DOHH2 (cell line): Measurements from ENCODE around the gene CD300LF.

Source experiments
- H3F3A ChIP-seq: fragments of 200-600 bp; sonication (generic), shearing (Covaris generic); 2 replicates; pipeline ENCODE4 v1.6.0; 2016; ENCODE audit warnings: antibody characterized with exemption, mild to moderate bottlenecking; ENCODE audit not compliant: control insufficient read depth, insufficient read depth
- H3K27ac ChIP-seq: fragments of 200-600 bp; sonication (generic); 2 replicates; pipeline ENCODE4 v1.5.1; 2014; ENCODE audit warnings: low read depth, mild to moderate bottlenecking, low read length, moderate library complexity
- H3K27me3 ChIP-seq: fragments of 200-600 bp; sonication (generic); 2 replicates; pipeline ENCODE4 v1.6.1; 2014; ENCODE audit warnings: mild to moderate bottlenecking, low read length, mixed read lengths; ENCODE audit not compliant: control insufficient read depth
- H3K36me3 ChIP-seq: fragments of 200-600 bp; sonication (generic); 2 replicates; pipeline ENCODE4 v1.6.1; 2014; ENCODE audit warnings: mild to moderate bottlenecking, low read length, moderate library complexity, mixed read lengths; ENCODE audit not compliant: control insufficient read depth
- H3K4me1 ChIP-seq: fragments of 200-600 bp; sonication (generic); 2 replicates; pipeline ENCODE4 v1.6.1; 2014; ENCODE audit warnings: mild to moderate bottlenecking, low read length, mixed read lengths; ENCODE audit not compliant: control insufficient read depth
- H3K4me2 ChIP-seq: fragments of 200-600 bp; sonication (generic); 2 replicates; pipeline ENCODE4 v1.6.0; 2014; ENCODE audit warnings: mild to moderate bottlenecking, low read length, moderate library complexity
- H3K4me3 ChIP-seq: fragments of 200-600 bp; sonication (generic); 2 replicates; pipeline ENCODE4 v1.5.1; 2014; ENCODE audit warnings: mild to moderate bottlenecking, low read length, mixed read lengths
- H3K79me2 ChIP-seq: fragments of 200-600 bp; sonication (generic); 2 replicates; pipeline ENCODE4 v1.6.1; 2014; ENCODE audit warnings: mild to moderate bottlenecking, low read length, mixed read lengths; ENCODE audit not compliant: control insufficient read depth
- H3K9me2 ChIP-seq: fragments of 200-600 bp; sonication (generic); replicated peaks from 2 replicates; pipeline ENCODE4 v1.6.1; 2014; ENCODE audit warnings: mild to moderate bottlenecking, low read length, mixed read lengths; ENCODE audit not compliant: control insufficient read depth
- H3K9me3 ChIP-seq: fragments of 200-600 bp; sonication (generic); 2 replicates; pipeline ENCODE4 v1.6.1; 2014; ENCODE audit warnings: antibody characterized with exemption, low read length, mixed read lengths; ENCODE audit not compliant: control insufficient read depth, insufficient read depth
- H4K20me1 ChIP-seq: fragments of 200-600 bp; sonication (generic); 2 replicates; pipeline ENCODE4 v1.6.0; 2014; ENCODE audit warnings: low read depth, mild to moderate bottlenecking, antibody characterized with exemption, low read length, moderate library complexity; ENCODE audit not compliant: control insufficient read depth, insufficient read depth
- CTCF ChIP-seq: fragments of 200-600 bp; sonication (generic); IDR thresholded peaks from one replicate; pipeline ENCODE4 v1.5.1; 2014; ENCODE audit warnings: antibody characterized with exemption, mild to moderate bottlenecking, low read depth, low read length; ENCODE audit not compliant: poor library complexity, severe bottlenecking
- EZH2phosphoT487 ChIP-seq: fragments of 200-600 bp; sonication (generic); IDR thresholded peaks from 2 replicates; pipeline ENCODE4 v1.6.1; 2017; ENCODE audit warnings: borderline replicate concordance, mild to moderate bottlenecking, antibody characterized with exemption, low read length, moderate library complexity, mixed read lengths

CD300LF gene

DNA sequence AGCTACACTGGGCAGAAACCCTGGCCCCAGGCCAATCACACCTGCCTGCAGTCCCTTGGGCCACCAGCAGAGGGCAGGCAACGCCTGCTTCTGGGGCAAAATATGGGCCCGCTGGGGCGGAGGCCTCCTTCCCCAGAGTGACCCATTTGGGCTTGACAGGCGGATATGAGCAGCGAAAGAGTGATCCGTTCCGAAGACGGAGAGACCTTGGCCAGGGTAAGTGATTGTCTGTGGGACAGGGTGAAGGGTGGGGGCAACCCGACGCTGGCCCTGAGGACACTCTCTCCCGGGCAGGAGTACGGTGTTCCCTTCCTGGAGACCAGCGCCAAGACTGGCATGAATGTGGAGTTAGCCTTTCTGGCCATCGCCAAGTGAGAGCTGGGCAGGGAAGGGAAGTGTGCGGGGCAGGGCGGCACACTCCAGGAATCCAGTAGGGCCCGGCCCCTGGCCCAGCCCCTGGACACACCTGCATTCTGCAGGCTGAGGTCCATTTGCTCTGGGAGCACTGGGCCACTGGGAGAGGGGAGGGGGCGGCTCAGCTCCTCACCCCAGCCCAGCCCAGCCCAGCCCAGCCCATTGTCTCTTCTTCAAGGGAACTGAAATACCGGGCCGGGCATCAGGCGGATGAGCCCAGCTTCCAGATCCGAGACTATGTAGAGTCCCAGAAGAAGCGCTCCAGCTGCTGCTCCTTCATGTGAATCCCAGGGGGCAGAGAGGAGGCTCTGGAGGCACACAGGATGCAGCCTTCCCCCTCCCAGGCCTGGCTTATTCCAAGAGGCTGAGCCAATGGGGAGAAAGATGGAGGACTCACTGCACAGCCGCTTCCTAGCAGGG, 32.2 kb upstream of the CD300LF start:
- Histone ChIP-seq H3K27me3 (no peaks in the 10 kb centered on the region), H3K79me2 (peaks cover 14% of the 10 kb centered on the region), H3K36me3 (peaks cover 3% of the 10 kb centered on the region; the same call in 1 of the 2 replicates), H3K27ac (no peak overlapping the region), H3F3A (peaks cover 11% of the 10 kb centered on the region), H3K4me3 (no peak overlapping the region), H3K9me3 (no peaks in the 10 kb centered on the region), H3K9me2 (no peaks in the 10 kb centered on the region), H3K4me1 (peaks cover 59% of the 10 kb centered on the region), H3K4me2 (0 out of 2 replicates have a peak overlapping the region, but pooled peaks have one; percentile 12), H4K20me1 (peaks cover 4% of the 10 kb centered on the region)
- TF ChIP-seq CTCF, result peak; percentile 99
- TF ChIP-seq EZH2phosphoT487, result no peak

- Histone ChIP-seq H3K36me3 (peaks cover 3% of the 10 kb centered on the region; the same call in 1 of the 2 replicates), H3K27me3 (no peaks in the 10 kb centered on the region), H4K20me1 (no peaks in the 10 kb centered on the region), H3K79me2 (peaks cover 8% of the 10 kb centered on the region), H3K4me2 (no peak overlapping the region), H3K9me3 (no peaks in the 10 kb centered on the region), H3K4me1 (peaks cover 55% of the 10 kb centered on the region), H3K27ac (no peak overlapping the region), H3F3A (peaks cover 11% of the 10 kb centered on the region), H3K4me3 (no peak overlapping the region), H3K9me2 (no peaks in the 10 kb centered on the region)
- TF ChIP-seq EZH2phosphoT487 (no peak), CTCF (no peak)
Measured at GRCh38 chr17:74744349-74744713, 31.6 kb upstream of the CD300LF start.

- TF ChIP-seq CTCF (no peak), EZH2phosphoT487 (no peak)
- peaks cover 2% of the 10 kb centered on the region for H3K79me2 ChIP-seq
- no peak overlapping the region for H3K4me2 ChIP-seq
- H3K9me2 ChIP-seq, result no peaks in the 10 kb centered on the region
- H3K27me3 ChIP-seq, result no peaks in the 10 kb centered on the region
- no peak overlapping the region for H3K4me3 ChIP-seq
- no peaks in the 10 kb centered on the region for H4K20me1 ChIP-seq
- H3F3A ChIP-seq, result peaks cover 11% of the 10 kb centered on the region
- H3K4me1 ChIP-seq, result peaks cover 60% of the 10 kb centered on the region
- H3K27ac ChIP-seq, result no peak overlapping the region
- H3K9me3 ChIP-seq, result no peaks in the 10 kb centered on the region
- peaks cover 2% of the 10 kb centered on the region; the same call in 1 of the 2 replicates for H3K36me3 ChIP-seq
Measured at GRCh38 chr17:74743755-74744154, 31.0 kb upstream of the CD300LF start.
